Activated T-helper 9 cell treated with anti-CD3 and anti-CD28 coated beads, Interleukin-2, amount 50 U/mL, for 16 hours (primary cell): ENCODE results near the gene PKIG.

ENCODE experiments used
- DNase-seq: peaks from one replicate; pipeline ENCODE4 v3.0.0-alpha.2; 2020; ENCODE audit warnings: low read depth

PKIG gene

GRCh38 chr20:44662261-44662660 lies 79.9 kb downstream of the PKIG start:
- DNase-seq: no peak

DNA sequence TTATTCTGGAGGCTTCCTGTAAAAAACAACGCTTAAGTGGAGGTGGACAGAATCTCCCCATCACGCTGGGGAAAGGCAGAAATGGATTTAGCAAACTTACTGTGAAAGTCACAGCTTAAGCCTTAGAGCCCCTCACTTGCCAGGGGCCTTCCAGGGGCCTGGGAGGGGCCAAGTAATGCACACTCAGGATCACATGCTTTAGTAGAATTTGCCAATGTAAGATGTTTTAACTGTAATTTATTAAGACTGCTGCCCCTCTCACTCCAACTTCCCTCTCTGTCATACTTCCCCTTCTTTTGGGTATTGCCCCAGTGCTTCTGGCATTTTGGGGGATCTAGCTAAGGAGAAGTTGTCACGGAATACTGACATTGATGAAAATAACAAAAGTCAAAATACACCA lies 81.8 kb downstream of the PKIG start:
- DNase-seq: no peak

GRCh38 chr20:44666066-44666465 lies 83.7 kb downstream of the PKIG start:
- DNase-seq: no peak
